Cardiac fibroblast (primary cell): ENCODE data around the gene RNF214.
A peak's percentile ranks its signal among the peaks of the same experiment; 100 is the strongest.
"Not testable (repeated sequence)": the region's sequence is repeated elsewhere in the genome, so short reads cannot be mapped to it uniquely, and the experiment has no call there.

Source experiments
- DNase-seq, 2 donors: peaks; one replicate each; pipeline versions ENCODE4 v3.0.0 to v3.0.0-alpha.2; 2010; ENCODE audit warnings: low read depth in 2 of 2
- H3K4me3 ChIP-seq, 2 donors: replicated peaks in 1 of 2; 1 replicate in 1 of 2; 2 replicates in 1 of 2; pipeline ENCODE4 v1.5.1; 2011; ENCODE audit warnings: low read depth in 2 of 2, low read length in 2 of 2, mild to moderate bottlenecking in 2 of 2, moderate library complexity in 1 of 2
- TF ChIP-seq, protein P1 (sequence below): IDR thresholded peaks from one replicate; pipeline ENCODE4 v1.5.1; 2011; ENCODE audit warnings: low read depth, mild to moderate bottlenecking, low read length, inconsistent platforms

Gene RNF214

DNA sequence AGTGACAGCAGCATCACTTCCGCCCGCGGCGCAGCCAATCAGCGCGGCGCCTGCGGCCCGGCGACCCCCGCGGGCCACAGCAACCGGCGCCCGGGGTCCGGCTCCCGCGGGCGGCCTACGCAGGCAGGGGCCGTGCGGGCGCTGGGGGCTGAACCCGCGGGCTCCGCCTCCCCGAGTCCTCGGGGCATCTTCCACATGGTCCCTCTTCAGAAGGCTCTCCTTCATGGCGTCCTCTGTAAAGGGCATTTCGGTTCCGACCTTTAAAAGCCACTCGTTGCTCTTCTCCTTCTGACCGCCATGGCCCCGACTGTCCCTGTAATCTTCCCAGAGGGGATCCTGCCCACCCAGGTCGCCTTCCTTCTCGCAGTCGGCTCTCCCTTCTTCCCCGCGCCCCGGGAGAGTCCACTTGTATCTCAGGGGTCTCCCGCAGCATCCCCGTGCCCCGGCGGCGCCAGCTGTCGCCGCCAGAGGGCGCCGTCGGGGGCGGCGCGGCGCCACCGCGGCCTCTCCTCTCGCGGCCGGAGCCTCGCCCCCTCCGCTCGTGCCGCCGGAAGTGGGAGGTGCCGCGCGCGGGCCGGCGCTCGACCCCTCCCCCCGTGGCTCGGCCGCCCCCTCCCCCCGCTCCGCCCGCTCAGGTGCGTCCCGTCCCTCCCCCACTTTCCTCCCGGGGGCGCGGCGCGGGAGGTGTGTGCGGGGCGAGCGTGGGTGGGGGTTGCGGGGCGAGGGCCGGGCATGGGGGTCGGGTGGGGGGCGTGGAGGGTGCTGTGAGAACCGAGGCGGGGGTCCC is at the start of gene RNF214:
TSS of gene RNF214 (plus strand) at position 580 of the 787 bp plus-strand sequence. CDS start 1,602 bp downstream, outside the sequence.
- TF ChIP-seq, protein P1, sequence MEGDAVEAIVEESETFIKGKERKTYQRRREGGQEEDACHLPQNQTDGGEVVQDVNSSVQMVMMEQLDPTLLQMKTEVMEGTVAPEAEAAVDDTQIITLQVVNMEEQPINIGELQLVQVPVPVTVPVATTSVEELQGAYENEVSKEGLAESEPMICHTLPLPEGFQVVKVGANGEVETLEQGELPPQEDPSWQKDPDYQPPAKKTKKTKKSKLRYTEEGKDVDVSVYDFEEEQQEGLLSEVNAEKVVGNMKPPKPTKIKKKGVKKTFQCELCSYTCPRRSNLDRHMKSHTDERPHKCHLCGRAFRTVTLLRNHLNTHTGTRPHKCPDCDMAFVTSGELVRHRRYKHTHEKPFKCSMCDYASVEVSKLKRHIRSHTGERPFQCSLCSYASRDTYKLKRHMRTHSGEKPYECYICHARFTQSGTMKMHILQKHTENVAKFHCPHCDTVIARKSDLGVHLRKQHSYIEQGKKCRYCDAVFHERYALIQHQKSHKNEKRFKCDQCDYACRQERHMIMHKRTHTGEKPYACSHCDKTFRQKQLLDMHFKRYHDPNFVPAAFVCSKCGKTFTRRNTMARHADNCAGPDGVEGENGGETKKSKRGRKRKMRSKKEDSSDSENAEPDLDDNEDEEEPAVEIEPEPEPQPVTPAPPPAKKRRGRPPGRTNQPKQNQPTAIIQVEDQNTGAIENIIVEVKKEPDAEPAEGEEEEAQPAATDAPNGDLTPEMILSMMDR, result peak; percentile 57
- peak; percentile 62 to 81 for DNase-seq
- H3K4me3 ChIP-seq, result peak within 1 kb of the TSS; percentile 94 to 96

DNA sequence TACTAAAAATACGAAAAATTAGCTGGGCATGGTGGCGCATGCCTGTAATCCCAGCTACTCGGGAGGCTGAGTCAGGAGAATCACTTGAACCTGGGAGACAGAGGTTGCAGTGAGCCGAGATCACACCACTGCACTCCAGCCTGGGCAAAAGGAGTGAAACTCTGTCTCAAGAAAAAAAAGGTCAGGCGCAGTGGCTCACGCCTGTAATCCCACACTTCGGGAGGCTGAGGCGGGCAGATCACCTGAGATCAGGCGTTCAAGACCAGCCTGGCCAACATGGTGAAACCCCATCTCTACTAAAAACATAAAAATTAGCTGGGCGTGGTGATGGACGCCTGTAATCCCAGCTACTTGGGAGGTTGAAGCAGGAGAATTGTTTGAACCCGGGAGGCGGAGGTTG is 49.3 kb upstream of the RNF214 start:
- not testable (repeated sequence) for DNase-seq, H3K4me3 ChIP-seq

DNA sequence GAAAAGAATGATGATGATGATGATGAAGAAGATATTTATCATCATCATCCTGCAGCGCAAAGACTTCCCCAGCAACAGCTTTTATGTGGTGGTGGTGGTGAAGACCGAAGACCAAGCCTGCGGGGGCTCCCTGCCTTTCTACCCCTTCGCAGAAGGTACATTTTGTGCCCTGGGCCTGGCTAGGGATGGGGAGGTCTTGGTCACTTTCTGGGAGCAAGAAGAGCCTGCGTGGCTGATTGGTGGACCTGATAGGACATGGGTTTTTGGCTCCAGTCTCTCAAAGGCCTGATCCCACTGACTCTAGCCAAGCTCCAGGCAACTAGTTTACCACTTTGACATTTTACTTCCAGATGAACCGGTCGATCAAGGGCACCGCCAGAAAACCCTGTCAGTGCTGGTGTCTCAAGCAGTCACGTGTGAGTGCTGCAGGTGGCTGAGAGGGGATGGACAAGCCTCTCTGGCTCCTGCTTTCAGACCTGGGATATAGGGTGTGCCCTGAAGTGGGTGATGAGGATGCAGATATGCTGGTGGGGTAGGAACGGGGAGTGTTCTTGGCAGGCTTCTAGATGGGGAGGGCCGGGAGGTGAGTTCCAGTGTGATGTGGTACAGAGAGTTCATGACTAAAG is 48.6 kb upstream of the RNF214 start:
- TF ChIP-seq, protein P1, result no peak
- no peak for DNase-seq
- no peak overlapping the region for H3K4me3 ChIP-seq

DNA sequence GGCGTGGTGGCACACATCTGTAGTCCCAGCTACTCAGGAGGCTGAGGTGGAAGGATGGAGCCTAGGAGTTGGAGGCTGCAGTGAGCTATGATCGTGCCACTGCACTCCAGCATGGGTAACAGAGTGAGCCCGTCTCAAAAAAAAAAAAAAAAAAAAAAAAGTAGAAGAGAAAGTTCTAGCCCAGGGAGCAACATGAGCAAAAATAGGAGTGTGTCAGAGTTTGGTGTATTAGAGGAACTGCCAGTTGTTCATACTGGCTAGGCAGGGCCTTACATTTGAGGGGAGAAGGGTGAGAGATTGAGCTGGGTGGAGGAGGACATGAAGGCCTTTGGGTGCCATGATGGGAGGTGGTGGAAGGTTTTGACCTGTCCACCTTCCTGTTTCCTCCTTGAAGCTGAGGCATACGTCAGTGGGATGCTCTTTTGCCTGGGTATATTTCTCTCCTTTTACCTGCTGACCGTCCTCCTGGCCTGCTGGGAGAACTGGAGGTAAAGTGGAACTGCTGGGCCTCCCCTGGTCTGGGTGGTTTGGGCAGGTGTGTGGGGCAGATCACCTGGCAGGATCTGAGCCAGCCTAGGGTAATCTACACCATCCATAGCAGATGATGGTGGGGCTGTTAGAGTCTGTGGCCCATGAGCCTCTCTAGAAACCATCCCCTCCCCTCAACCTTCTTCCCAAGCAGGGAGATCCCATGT is 46.6 kb upstream of the RNF214 start:
- TF ChIP-seq, protein P1, result no peak
- no peak for DNase-seq
- H3K4me3 ChIP-seq, result no peak overlapping the region

DNA sequence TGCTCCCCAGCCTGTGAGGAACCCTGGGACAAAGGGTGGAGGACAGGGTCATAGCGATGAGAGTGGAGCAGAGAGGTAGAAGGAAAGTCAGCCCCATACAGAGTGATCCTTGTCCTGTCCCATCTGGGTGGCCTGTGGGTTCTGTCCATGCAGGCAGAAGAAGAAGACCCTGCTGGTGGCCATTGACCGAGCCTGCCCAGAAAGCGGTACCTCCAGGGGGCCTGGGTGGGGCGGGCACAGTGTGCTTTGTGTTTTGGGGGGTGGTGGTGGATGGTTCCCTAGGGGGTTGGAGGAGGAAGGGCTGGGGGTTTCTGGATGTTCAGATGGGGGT is 46.1 kb upstream of the RNF214 start:
- DNase-seq, result no peak
- TF ChIP-seq, protein P1, result no peak
- no peak overlapping the region for H3K4me3 ChIP-seq

DNA sequence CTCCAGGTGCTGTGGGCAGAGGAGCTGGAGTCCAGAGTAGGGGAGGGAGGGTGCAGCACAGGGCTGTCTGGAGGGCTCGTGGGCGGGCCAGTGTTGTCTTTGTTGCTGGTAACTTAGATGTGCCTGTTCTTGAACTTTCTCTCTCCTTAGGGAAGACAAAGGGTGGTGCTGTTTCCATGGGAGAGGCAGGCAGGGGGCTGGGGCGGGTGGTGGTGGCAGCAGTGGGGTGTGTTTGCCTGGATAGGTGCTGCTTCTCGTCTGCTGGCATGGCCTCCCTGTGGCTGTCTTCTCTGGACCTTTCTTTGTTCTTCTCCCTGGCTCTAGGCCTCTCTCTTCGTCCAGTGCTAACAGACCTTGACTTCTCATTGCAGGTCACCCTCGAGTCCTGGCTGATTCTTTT is 45.5 kb upstream of the RNF214 start:
- no peak overlapping the region for H3K4me3 ChIP-seq
- no peak for DNase-seq
- TF ChIP-seq, protein P1, result no peak

DNA sequence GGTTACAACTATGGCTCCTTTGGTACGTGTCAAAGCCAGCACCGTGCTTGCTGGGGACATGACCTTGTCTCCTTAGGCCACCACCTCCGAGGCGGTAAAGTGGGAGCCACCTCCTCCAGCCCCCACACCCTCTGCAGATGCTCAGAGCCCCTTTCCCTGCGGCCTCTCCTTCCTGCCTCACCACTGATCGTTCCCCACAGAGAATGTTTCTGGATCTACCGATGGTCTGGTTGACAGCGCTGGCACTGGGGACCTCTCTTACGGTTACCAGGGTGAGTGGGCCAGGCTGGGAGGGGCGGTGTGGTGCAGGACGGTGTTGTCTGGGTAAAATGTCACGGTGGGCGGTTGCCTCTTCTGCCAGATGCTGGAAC is 45.1 kb upstream of the RNF214 start:
- DNase-seq, result no peak
- H3K4me3 ChIP-seq, result no peak overlapping the region
- TF ChIP-seq, protein P1, result no peak
